ENCODE results near the gene ZDHHC17. TPM values are rescaled to one million over a fixed set of nuclear protein-coding genes. Genes with fewer than 3 reads are reported as not detected.

The ZDHHC17 gene
- polyA plus RNA-seq, 1 experiment, result 34.5 TPM

- ChIA-PET POLR2A (no interaction called here), CTCF (interaction anchor here (0.8 kb wide), 1 partner anchor 99 kb away, joined by 3 read pairs; no protein-coding TSS in a partner anchor)
- no peak for DNase-seq (ENCODE audit: low read depth)
- Histone ChIP-seq H3K27me3 (ENCODE audit: control insufficient read depth, insufficient read depth, low read length) (no peaks in the 10 kb centered on the region), H3K36me3 (ENCODE audit: control insufficient read depth, insufficient read depth, low read length) (no peaks in the 10 kb centered on the region), H3K4me3 (ENCODE audit: low read depth, low read length) (no peak overlapping the region)
- TF ChIP-seq CTCF (IDR thresholded peaks at IDR 0.05; ENCODE audit: insufficient read depth, low read depth, low read length), result no peak
Observed at GRCh38 chr12:76799362-76799761, 35.4 kb downstream of the ZDHHC17 start.

GRCh38 chr12:76802060-76802459, 38.1 kb downstream of the ZDHHC17 start:
- no peak for DNase-seq (ENCODE audit: low read depth)
- Histone ChIP-seq H3K27me3 (ENCODE audit: control insufficient read depth, insufficient read depth, low read length) (no peaks in the 10 kb centered on the region), H3K4me3 (ENCODE audit: low read depth, low read length) (no peak overlapping the region), H3K36me3 (ENCODE audit: control insufficient read depth, insufficient read depth, low read length) (peaks cover 7% of the 10 kb centered on the region)
- CTCF ChIA-PET, result no interaction called here
- TF ChIP-seq CTCF (IDR thresholded peaks at IDR 0.05; ENCODE audit: insufficient read depth, low read depth, low read length), result no peak
- POLR2A ChIA-PET, result no interaction called here

DNA sequence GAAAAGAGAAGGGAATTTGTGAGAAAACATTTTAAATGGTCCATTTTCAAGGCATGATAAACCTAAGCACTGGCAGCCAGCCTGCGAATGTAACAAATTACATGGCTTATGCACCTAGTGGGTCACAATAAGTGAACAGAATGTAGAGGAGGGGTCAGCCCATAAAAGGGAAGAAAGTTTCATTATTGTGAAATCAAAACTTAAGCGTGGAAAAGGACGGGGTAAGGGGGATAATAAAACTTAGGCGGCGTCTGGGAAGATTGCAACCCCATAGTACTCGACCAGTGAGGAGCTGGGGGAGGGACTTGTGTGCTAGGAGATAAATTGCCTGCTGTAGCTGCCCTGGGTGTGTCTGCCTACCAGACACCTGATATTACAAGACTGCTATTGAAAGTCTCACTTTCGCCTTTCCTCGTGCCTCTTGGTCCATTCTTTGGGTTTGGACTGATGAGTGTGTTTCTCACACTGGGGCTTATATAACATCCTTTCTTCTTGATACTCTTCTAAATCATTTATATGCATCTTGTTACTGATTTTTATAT, 40.6 kb downstream of the ZDHHC17 start:
- ChIA-PET CTCF (interaction anchor here (1.2 to 2.0 kb wide), 3 partner anchors 16 to 207 kb away, joined by 4 to 7 read pairs (median 5); no protein-coding TSS in a partner anchor), POLR2A (no interaction called here)
- TF ChIP-seq CTCF (IDR thresholded peaks at IDR 0.05; ENCODE audit: insufficient read depth, low read depth, low read length), result no peak
- Histone ChIP-seq H3K27me3 (ENCODE audit: control insufficient read depth, insufficient read depth, low read length) (no peaks in the 10 kb centered on the region), H3K36me3 (ENCODE audit: control insufficient read depth, insufficient read depth, low read length) (peaks cover 8% of the 10 kb centered on the region), H3K4me3 (ENCODE audit: low read depth, low read length) (no peak overlapping the region)
- no peak for DNase-seq (ENCODE audit: low read depth)

GRCh38 chr12:76810671-76811419, 46.9 kb downstream of the ZDHHC17 start:
- CTCF ChIA-PET, result interaction anchor here (1.2 to 2.1 kb wide), 2 partner anchors 10 to 21 kb away, joined by 6 to 7 read pairs; no protein-coding TSS in a partner anchor
- POLR2A ChIA-PET, result interaction anchor here (0.7 kb wide), 1 partner anchor 881 kb away, joined by 4 read pairs; no protein-coding TSS in a partner anchor
- Histone ChIP-seq H3K36me3 (ENCODE audit: control insufficient read depth, insufficient read depth, low read length) (peaks cover 8% of the 10 kb centered on the region), H3K4me3 (ENCODE audit: low read depth, low read length) (no peak overlapping the region), H3K27me3 (ENCODE audit: control insufficient read depth, insufficient read depth, low read length) (no peaks in the 10 kb centered on the region)
- DNase-seq (ENCODE audit: low read depth), result no peak
- no peak for TF ChIP-seq CTCF (IDR thresholded peaks at IDR 0.05; ENCODE audit: insufficient read depth, low read depth, low read length)

DNA sequence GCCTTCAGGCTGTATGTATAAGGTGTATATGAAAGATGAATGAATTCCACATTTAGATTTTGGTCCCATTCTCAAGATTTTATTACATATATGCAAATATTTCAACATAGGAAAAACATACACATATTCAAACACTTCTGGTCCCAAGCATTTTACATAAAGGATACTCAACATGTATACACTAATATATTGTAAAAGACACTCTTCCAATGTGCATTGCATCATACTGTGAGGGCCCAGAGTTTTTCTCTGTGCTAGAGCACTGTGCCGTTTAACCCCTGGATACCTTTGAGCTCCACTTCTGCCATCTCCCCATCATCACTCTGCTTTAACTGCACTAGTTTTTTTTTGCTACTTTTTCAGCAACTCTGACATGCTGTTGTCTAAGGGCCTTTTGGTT, 48.1 kb downstream of the ZDHHC17 start:
- H3K4me3 ChIP-seq (ENCODE audit: low read depth, low read length), result no peak overlapping the region
- peaks cover 3% of the 10 kb centered on the region; the same call in 1 of the 2 replicates for H3K36me3 ChIP-seq (ENCODE audit: control insufficient read depth, insufficient read depth, low read length)
- TF ChIP-seq CTCF (IDR thresholded peaks at IDR 0.05; ENCODE audit: insufficient read depth, low read depth, low read length), result no peak
- POLR2A ChIA-PET, result no interaction called here
- CTCF ChIA-PET, result interaction anchor here (0.6 to 1.4 kb wide), 3 partner anchors 9 to 189 kb away, joined by 3 to 9 read pairs (median 3); no protein-coding TSS in a partner anchor
- H3K27me3 ChIP-seq (ENCODE audit: control insufficient read depth, insufficient read depth, low read length), result no peaks in the 10 kb centered on the region
- DNase-seq (ENCODE audit: low read depth), result no peak

Data from BJ (cell line).